ENCODE data around the gene PPTC7. TPM values are rescaled to one million over a fixed set of nuclear protein-coding genes. Genes with fewer than 3 reads are reported as not detected.

PPTC7 gene
- total and polyA plus RNA-seq, 4 donors: 5.6 to 15.7 (median 8.3) TPM

DNA sequence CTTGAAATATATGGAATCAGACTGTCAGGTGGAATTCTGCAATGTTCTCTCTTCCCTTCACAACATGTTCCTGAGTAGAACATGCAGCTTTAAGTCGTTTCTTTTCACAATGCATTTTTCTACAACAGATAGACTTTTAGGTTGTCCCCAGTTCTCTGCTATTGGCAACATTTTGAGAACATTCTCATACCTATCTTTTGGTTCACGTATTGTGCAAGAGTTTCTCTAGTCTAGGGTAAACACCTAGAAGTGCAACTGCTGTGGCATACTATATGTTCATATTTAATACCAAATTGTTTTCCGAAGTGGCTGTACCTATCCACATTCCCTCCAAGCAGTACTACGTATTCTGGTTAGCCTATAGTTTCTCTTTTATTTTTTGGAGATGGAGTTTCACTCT lies 32.1 kb downstream of the PPTC7 start:
- TF ChIP-seq RXRA (IDR thresholded peaks at IDR 0.05) (no peak), HNF4A (conservative IDR thresholded peaks at IDR 0.05) (peak; percentile 20 to 25), ATF3 (IDR thresholded peaks at IDR 0.05) (no peak), RAD21 (IDR thresholded peaks at IDR 0.05) (peak in 1 of 2 donors; percentile 31), HNF4G (IDR thresholded peaks at IDR 0.05) (no peak), SP1 (IDR thresholded peaks at IDR 0.05) (no peak), CTCF (IDR thresholded peaks at IDR 0.05; ENCODE audit: low read depth, low read length, missing input control) (no peak), FOXA1 (IDR thresholded peaks at IDR 0.05) (no peak), EGR1 (IDR thresholded peaks at IDR 0.05; ENCODE audit: low read depth in 2 of 2) (no peak), MAX (IDR thresholded peaks at IDR 0.05) (no peak), YY1 (IDR thresholded peaks at IDR 0.05) (no peak), FOXA2 (IDR thresholded peaks at IDR 0.05) (peak; percentile 8)
- TF ChIP-seq, protein P1, sequence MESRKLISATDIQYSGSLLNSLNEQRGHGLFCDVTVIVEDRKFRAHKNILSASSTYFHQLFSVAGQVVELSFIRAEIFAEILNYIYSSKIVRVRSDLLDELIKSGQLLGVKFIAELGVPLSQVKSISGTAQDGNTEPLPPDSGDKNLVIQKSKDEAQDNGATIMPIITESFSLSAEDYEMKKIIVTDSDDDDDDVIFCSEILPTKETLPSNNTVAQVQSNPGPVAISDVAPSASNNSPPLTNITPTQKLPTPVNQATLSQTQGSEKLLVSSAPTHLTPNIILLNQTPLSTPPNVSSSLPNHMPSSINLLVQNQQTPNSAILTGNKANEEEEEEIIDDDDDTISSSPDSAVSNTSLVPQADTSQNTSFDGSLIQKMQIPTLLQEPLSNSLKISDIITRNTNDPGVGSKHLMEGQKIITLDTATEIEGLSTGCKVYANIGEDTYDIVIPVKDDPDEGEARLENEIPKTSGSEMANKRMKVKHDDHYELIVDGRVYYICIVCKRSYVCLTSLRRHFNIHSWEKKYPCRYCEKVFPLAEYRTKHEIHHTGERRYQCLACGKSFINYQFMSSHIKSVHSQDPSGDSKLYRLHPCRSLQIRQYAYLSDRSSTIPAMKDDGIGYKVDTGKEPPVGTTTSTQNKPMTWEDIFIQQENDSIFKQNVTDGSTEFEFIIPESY (IDR thresholded peaks at IDR 0.05): no peak
- Histone ChIP-seq H3K27ac (ENCODE audit: low read depth in 1 of 2, low read length in 2 of 2) (peak overlapping the region in 1 of 2 donors; percentile 36), H3K36me3 (ENCODE audit: control insufficient read depth in 4 of 4, insufficient read depth in 3 of 4, low read depth in 1 of 4, low read length in 3 of 4) (no peaks in the 10 kb centered on the region), H3K4me1 (ENCODE audit: control insufficient read depth in 4 of 4, insufficient read depth in 4 of 4, low read length in 3 of 4) (peaks cover 9 to 38% (median 29%) of the 10 kb centered on the region in 4 donors), H3K9me3 (ENCODE audit: control insufficient read depth in 4 of 4, low read length in 3 of 4) (no peaks in the 10 kb centered on the region), H3K4me3 (ENCODE audit: low read depth in 1 of 3, low read length in 3 of 3) (no peak overlapping the region), H3K27me3 (ENCODE audit: control insufficient read depth in 4 of 4, insufficient read depth in 4 of 4, low read length in 3 of 4) (no peaks in the 10 kb centered on the region), H3K9ac (ENCODE audit: low read depth in 1 of 2, low read length in 2 of 2) (no peak overlapping the region)
- no peak for DNase-seq (ENCODE audit: low spot score)
- 55% methylated on average over 4 of the region's 4 CpGs for WGBS

DNA sequence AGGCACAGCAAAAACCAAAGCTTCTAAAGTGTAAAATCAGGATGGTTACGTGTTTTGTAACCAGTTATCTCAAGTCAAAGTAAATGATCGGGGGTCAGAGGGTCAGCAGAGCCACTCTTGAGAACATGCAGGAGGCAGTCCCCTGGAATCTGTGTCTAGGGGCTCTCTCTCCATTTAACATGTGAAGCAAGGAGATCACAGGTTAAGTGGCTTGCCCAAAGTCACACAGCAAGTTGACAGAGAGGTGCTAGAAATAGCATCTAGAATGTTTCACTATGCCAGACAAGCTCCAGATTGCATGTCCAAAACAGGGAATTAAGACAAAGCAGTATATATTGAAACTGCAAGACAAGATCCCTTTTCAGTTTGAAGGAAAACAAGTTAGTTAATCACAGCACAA lies 33.4 kb downstream of the PPTC7 start:
- 59% methylated on average over 2 of the region's 2 CpGs for WGBS
- no peak overlapping the region for H3K27ac ChIP-seq (ENCODE audit: low read depth in 1 of 2, low read length in 2 of 2)

More for the DNA sequence above, 33.4 kb downstream of the PPTC7 start:
- H3K36me3 ChIP-seq (ENCODE audit: control insufficient read depth in 4 of 4, insufficient read depth in 3 of 4, low read depth in 1 of 4, low read length in 3 of 4): peaks cover 0 to 7% (median 1%) of the 10 kb centered on the region in 4 donors
- peak in 1 of 2 donors; percentile 8 for TF ChIP-seq HNF4A (conservative IDR thresholded peaks at IDR 0.05)
- TF ChIP-seq, protein P2, sequence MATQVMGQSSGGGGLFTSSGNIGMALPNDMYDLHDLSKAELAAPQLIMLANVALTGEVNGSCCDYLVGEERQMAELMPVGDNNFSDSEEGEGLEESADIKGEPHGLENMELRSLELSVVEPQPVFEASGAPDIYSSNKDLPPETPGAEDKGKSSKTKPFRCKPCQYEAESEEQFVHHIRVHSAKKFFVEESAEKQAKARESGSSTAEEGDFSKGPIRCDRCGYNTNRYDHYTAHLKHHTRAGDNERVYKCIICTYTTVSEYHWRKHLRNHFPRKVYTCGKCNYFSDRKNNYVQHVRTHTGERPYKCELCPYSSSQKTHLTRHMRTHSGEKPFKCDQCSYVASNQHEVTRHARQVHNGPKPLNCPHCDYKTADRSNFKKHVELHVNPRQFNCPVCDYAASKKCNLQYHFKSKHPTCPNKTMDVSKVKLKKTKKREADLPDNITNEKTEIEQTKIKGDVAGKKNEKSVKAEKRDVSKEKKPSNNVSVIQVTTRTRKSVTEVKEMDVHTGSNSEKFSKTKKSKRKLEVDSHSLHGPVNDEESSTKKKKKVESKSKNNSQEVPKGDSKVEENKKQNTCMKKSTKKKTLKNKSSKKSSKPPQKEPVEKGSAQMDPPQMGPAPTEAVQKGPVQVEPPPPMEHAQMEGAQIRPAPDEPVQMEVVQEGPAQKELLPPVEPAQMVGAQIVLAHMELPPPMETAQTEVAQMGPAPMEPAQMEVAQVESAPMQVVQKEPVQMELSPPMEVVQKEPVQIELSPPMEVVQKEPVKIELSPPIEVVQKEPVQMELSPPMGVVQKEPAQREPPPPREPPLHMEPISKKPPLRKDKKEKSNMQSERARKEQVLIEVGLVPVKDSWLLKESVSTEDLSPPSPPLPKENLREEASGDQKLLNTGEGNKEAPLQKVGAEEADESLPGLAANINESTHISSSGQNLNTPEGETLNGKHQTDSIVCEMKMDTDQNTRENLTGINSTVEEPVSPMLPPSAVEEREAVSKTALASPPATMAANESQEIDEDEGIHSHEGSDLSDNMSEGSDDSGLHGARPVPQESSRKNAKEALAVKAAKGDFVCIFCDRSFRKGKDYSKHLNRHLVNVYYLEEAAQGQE (IDR thresholded peaks at IDR 0.05): no peak
- no peaks in the 10 kb centered on the region for H3K9me3 ChIP-seq (ENCODE audit: control insufficient read depth in 4 of 4, low read length in 3 of 4)
- H3K27me3 ChIP-seq (ENCODE audit: control insufficient read depth in 4 of 4, insufficient read depth in 4 of 4, low read length in 3 of 4): no peaks in the 10 kb centered on the region
- H3K4me1 ChIP-seq (ENCODE audit: control insufficient read depth in 4 of 4, insufficient read depth in 4 of 4, low read length in 3 of 4): peaks cover 6 to 31% (median 23%) of the 10 kb centered on the region in 4 donors
- no peak for DNase-seq (ENCODE audit: low spot score)
- no peak overlapping the region for H3K9ac ChIP-seq (ENCODE audit: low read depth in 1 of 2, low read length in 2 of 2)
- H3K4me3 ChIP-seq (ENCODE audit: low read depth in 1 of 3, low read length in 3 of 3): no peak overlapping the region

All from liver (tissue), 9 donors.